Measurements from ENCODE around the gene DKC1. TPM values are rescaled to one million over a fixed set of nuclear protein-coding genes. Genes with fewer than 3 reads are reported as not detected.

The DKC1 gene
- total RNA-seq, 1 experiment from 2014 or later, result 160 TPM

Other genes starting within 250 kb of the DKC1 start
- 21.0 and 22.8 TPM in 2 replicates for gene FAM3A, start 246.6 kb upstream of the DKC1 start, total RNA-seq (2021)
- gene G6PD, start 216.0 kb upstream of the DKC1 start, total RNA-seq (2021), result 68.7 and 70.5 TPM in 2 replicates
- 16.2 and 17.8 TPM in 2 replicates for gene IKBKG, start 215.2 kb upstream of the DKC1 start, total RNA-seq (2021)
- not detected in 2 replicates for gene CTAG1A, start 177.7 kb upstream of the DKC1 start, total RNA-seq (2021)
- not detected in 2 replicates for gene CTAG1B, start 143.6 kb upstream of the DKC1 start, total RNA-seq (2021)
- not detected in 2 replicates for gene CTAG2, start 109.3 kb upstream of the DKC1 start, total RNA-seq (2021)
- gene GAB3, start 11.8 kb upstream of the DKC1 start, total RNA-seq (2021), result 0.42 and 0.46 TPM in 2 replicates
- 16.4 and 17.9 TPM in 2 replicates for gene MPP1, start 42.6 kb downstream of the DKC1 start, total RNA-seq (2021)
- gene SMIM9, start 71.8 kb downstream of the DKC1 start, total RNA-seq (2021), result not detected in 2 replicates
- gene F8A1, start 123.5 kb downstream of the DKC1 start, total RNA-seq (2021), result 18.8 and 20.6 TPM in 2 replicates

Measured in H9 (cell line).